ENCODE results near the gene CPED1.
"Not testable (repeated sequence)": the region's sequence is repeated elsewhere in the genome, so short reads cannot be mapped to it uniquely, and the experiment has no call there.

CPED1 gene

GRCh38 chr7:121301446-121302213 lies 313.1 kb downstream of the CPED1 start:
- no peak for DNase-seq

- no peak for DNase-seq
These were observed 313.8 kb downstream of the CPED1 start for GRCh38 chr7:121302214-121302745.

GRCh38 chr7:121303422-121304101 lies 315.1 kb downstream of the CPED1 start:
- no peak for DNase-seq

- DNase-seq: no peak
These were observed 315.7 kb downstream of the CPED1 start for GRCh38 chr7:121304102-121304658.

- DNase-seq: no peak
These were observed 316.6 kb downstream of the CPED1 start for GRCh38 chr7:121305109-121305508.

- no peak for DNase-seq
These were observed 318.1 kb downstream of the CPED1 start for GRCh38 chr7:121306565-121306964.

GRCh38 chr7:121307021-121307574 lies 318.6 kb downstream of the CPED1 start:
- DNase-seq: no peak

GRCh38 chr7:121313220-121313792 lies 324.8 kb downstream of the CPED1 start:
- DNase-seq: no peak

- DNase-seq: no peak
These were observed 325.5 kb downstream of the CPED1 start for GRCh38 chr7:121313793-121314676.

GRCh38 chr7:121315170-121315569 lies 326.7 kb downstream of the CPED1 start:
- not testable (repeated sequence) for DNase-seq

GRCh38 chr7:121322460-121322859 lies 333.9 kb downstream of the CPED1 start:
- DNase-seq: no peak

GRCh38 chr7:121323515-121324302 lies 335.2 kb downstream of the CPED1 start:
- DNase-seq: peak; percentile 66

- DNase-seq: no peak
These were observed 339.2 kb downstream of the CPED1 start for GRCh38 chr7:121327671-121328070.

- DNase-seq: peak; percentile 75
These were observed 340.1 kb downstream of the CPED1 start, which contains the start of gene WNT16 for GRCh38 chr7:121328508-121329190. Gene WNT16 (plus strand): TSS chr7:121329000. CDS start chr7:121329293, 293 bp downstream.

- DNase-seq: peak; percentile 78
These were observed 340.9 kb downstream of the CPED1 start for GRCh38 chr7:121329191-121330052.

GRCh38 chr7:121330053-121330833 lies 341.7 kb downstream of the CPED1 start:
- peak; percentile 66 for DNase-seq

GRCh38 chr7:121331048-121331447 lies 342.5 kb downstream of the CPED1 start:
- no peak for DNase-seq

GRCh38 chr7:121331574-121331973 lies 343.1 kb downstream of the CPED1 start:
- no peak for DNase-seq

GRCh38 chr7:121334376-121334775 lies 345.9 kb downstream of the CPED1 start:
- DNase-seq: no peak
